Melanocyte of skin (primary cell): Measurements from ENCODE around the gene FUT7. TPM values are rescaled to one million over a fixed set of nuclear protein-coding genes. Genes with fewer than 3 reads are reported as not detected.

Experiments
- total RNA-seq, 2 donors: library from RNA; depleted of rRNA; stranded (reverse); fragments of >200 nt; gene quantifications; 2 replicates each; pipeline ENCODE4 v1.2.3, GENCODE V29; 2012

FUT7 gene, protein sequence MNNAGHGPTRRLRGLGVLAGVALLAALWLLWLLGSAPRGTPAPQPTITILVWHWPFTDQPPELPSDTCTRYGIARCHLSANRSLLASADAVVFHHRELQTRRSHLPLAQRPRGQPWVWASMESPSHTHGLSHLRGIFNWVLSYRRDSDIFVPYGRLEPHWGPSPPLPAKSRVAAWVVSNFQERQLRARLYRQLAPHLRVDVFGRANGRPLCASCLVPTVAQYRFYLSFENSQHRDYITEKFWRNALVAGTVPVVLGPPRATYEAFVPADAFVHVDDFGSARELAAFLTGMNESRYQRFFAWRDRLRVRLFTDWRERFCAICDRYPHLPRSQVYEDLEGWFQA
- not detected for total RNA-seq

DNA sequence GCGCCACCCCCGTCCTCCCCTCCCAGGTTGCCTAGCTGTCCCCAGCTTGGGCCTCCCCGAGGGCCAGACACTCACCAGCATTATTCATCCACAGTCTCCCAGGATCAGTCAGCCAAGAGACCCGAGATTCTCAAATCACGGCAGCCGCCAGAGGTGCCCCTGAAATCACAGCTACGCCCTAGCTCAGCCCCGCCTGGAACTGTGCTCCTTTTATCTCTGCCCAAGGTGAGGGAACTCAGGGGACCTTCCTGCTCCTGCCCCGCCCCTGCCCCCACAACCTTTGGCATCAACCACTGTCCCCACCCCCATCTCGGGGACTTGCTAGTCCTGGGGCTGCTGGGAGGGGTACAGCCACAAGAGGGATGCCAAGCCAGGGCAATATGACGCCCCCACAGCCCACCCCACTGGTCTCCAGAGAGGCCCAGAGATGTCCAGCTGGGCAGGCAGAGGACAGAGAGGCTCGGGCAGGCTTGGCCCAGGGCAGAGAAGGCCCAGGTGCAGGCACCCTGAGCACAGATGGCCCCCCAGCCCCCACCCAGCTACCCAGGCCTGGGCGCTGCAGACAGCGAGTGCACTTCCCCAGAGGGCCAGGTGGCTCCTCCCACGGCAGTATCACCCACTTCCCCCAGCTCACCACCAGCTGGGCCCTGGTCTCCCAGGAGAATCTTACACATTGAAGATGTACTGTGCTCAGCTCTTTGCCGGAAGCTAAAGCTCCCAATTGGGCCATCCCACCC is at the start of gene FUT7:
FUT7 (minus strand) TSS at position 185 of the 737 bp plus-strand sequence; CDS start at position 88, 97 bp downstream.

DNA sequence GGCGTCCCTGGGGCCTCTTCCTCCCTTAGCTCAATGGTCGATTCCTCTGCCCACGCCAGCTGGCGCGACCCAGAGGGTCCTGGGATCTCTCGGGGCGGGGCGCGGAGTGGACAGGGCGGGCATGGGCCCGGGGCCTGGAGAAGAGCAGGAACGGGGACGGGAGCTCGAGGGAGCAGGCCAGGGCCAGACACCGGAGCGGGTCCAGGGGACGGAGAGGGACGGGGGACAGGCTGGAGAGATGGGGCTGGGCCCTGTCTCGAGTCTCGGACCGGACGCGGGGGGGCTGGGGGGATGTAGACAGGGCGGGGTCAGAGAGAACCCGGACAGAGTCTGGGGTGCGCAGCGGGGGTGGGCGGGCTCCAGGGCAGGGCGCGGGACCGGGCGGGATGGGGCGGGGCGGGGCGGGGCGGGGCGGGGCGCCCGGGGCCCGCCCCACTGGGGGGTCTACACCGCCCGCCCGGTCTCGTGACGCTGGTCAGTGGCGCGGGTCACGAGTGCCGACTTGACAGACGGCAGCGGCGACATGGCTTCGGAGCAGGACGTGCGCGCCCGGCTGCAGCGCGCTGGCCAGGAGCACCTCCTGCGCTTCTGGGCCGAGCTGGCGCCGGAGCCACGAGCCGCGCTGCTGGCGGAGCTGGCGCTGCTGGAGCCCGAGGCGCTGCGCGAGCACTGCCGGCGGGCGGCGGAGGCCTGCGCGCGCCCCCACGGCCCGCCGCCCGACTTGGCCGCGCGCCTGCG is 45.3 kb upstream of the FUT7 start, which contains the start of gene UAP1L1:
UAP1L1 (plus strand) TSS at position 508 of the 738 bp plus-strand sequence; CDS start at position 524, 16 bp downstream.

DNA sequence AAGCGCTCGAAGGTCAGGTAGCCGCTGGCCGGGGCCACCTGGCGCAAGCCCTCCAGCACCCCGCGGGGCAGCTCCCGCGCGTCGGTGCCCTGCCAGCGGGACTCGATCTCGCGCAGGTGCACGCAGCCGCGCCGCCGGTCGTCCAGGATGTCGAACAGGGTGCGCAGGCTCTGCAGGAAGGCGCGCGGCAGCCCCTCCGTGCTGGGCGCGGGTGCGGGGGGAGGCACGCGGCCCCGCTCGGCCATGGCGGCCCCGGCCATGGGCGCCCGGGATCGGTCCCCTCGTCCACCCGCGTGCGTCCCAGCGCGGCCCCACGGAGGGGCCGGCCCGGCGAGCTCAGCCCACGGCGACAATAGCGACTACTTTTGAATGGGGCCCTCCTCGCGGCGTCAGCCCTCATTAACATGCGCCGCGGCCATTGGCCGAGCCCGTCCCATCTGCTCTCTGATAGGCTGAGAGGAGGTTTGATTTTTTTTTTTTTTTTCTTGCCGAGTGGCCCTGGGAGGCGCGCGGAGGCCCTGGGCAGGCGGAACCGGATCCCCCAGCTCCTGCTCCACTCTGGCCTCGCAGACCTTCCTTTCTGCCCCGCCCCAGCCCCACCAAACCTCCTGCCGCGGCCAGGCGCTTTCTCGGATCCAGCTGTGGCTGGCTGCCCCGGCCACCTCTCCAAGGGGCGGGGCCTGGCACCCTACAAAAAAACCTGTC is 38.5 kb upstream of the FUT7 start, which contains the start of gene SAPCD2:
SAPCD2 (minus strand) TSS at position 357 of the 705 bp plus-strand sequence; CDS start at position 260, 97 bp downstream.

DNA sequence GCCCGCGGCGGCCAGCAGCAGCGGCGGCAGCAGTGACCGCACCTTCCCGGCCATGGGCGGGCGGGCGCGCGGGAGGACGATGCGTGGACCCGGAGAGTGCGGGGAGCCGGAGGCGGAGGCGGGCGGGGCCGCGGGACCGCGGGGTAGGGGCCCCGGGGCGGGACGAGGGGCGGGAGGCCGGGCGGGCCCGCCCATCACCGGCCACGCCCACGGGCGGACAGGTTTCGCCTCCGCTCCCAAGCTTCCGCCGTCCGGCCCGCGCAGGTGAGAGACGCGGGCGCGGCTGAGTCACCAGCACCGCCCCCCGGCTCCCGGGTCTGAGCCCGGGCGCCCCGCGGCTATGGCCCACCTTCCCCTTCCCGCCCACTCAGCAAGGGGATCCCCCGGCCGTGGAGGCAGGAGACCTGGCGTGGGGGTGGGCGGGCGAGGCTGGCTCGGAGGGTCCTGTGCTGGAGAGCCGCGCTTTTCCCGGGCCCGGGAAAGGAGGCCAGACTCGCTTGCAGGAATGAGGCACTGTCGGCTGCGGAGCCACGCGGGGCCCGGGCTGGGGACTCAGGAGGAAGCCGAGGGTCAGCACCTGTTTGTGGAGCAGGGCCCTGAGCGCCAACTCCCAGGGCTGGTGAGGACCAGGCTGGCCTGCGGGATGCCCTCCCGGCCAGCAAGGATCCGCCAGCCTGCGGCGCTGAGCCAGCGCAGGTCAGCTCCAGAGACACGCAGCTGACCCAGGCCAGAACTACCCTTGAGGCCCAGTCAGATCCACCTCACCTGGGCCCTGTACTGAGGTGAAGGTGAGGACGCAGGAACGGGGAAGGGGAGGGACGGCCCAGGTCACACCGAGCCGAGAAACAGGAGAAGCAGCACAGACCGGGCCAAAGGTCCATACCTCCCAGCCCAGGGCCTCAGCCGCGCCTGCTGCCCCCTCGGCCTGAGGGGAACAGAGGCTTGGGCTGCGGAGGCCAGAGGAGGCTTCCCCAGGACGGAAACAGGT is 22.4 kb upstream of the FUT7 start, which contains the start of gene ENTPD2:
ENTPD2 (minus strand) TSS at position 118 of the 988 bp plus-strand sequence; CDS start at position 54, 64 bp downstream.

DNA sequence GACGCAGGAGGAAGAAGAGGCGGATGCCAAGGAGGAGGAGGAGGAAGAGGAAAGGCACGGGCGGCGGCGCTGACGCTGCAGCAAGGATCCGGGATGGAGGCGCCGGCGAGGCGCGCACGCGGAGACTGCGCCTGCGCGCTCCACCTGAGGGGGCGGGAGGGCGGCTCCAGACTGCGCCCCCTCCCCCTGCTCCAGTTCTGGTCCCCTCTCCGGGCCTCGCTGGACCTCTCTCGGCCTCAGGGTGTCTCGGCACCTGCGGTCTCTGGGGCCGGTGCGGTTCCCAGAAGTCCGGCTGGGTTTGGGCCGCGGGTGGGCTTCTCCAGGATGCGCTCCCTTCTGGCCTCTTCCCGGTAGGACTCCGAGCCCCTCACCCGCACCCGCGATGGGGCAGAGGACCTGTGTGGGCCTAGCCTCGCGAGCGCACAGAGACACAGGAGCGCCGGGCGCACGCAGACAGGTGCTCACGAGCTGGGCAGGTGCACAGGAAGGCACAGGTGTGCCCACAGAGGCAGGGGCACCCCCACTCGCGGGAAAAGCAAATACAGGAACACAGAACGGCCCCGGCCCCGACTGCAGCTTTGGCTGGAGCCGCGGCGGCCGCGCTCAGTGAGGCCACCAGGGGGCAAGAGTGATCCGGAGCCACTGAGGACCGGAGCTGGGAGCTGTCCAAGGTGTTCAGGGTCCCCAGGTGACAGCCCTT is 14.3 kb upstream of the FUT7 start, which contains the start of gene NPDC1:
NPDC1 (minus strand) TSS at position 90 of the 700 bp plus-strand sequence. CDS start 188 bp downstream, outside the sequence.

DNA sequence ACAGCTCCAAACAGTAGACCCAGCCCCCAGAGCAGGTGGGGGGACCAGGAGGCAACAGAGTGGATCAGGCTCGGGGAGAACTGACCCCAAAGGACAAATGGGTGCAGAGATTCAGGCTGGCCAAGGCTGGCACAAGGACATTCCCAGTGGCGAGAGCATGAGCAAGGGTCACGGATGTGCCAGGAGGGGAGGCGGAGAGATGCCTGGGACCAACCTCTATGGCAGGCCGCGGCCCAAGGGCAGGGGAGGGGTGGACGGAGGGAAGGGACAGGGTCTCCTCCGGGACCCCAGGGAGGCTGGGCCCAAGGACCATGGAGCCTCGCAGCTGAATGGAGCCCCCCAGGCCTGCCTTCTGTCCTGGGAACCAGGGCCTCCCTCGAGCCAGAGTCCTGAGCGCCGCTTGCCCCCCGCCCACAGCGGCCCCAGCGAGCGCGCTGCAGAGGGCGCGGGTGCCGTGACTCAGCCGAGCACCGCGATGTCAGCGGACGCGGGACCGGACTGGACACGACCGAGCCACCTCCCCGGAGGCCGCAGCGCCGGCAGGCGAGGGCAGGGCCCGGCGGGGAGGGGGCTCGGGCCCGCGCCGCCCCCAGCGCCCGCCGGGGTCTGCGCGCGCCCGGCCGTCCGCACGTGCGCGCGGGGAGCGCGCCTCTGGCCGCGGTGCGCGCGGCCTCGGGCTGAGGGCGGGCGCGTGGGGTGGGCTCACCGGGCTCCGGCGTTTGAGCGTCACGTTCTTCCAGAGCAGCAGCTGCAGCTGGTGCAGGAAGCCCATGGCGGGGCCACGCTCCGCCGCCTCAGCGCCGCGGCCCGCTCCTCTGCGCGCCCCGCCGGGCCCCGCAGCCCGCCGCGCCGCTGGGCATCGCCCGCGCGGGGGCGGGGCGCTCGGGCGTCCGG is 4.3 kb downstream of the FUT7 start, which contains the start of gene ABCA2:
ABCA2 (minus strand) TSS at position 869 of the 894 bp plus-strand sequence; CDS start at position 772, 97 bp downstream.

DNA sequence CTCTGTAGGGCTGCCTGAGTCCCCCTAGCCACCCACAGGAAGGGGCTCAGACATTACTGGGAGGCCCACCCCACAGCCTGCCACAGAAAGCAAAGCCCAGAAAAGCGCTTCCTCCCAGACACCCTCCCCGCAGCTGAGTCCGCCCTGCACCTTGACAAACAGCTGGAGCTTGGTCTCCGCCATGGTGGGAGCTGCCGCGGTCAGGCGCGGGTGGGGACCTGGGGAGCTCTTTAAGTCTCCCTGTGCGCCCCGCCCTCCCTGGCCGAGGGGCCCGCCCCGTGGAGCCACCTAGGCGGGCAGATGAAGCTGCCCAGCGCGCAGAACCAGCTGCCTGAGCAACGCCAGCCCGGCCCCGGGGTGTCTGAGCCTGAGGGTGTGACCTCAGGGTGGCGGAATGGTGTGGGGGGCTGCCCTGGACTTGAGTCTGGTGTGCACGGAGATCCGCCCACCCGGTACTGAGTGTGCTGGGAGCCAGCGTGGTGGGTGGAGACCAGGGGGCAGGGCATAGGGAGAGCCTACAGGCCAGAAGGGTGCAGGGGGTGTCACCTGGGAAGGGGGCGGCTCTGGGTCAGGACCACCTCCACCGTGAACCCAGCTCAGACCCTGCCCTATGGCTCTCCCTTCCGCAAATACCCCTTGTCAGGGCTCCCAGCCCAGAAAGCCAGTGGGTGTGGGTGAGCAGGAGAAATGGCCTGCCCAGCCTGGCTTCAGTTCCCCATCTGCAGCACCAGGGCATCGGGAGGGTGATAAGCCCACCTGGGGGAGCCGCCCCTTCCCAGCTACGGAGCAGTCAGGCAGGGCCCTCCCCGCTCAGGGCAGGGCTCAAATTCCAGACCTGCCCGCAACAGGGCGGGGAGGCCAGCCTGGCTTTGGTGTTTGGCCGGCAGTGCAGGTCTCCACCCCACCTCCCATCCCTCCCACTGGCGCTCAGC is 35.3 kb downstream of the FUT7 start, which contains the start of gene CLIC3:
CLIC3 (minus strand) TSS at position 208 of the 932 bp plus-strand sequence; CDS start at position 183, 25 bp downstream.

DNA sequence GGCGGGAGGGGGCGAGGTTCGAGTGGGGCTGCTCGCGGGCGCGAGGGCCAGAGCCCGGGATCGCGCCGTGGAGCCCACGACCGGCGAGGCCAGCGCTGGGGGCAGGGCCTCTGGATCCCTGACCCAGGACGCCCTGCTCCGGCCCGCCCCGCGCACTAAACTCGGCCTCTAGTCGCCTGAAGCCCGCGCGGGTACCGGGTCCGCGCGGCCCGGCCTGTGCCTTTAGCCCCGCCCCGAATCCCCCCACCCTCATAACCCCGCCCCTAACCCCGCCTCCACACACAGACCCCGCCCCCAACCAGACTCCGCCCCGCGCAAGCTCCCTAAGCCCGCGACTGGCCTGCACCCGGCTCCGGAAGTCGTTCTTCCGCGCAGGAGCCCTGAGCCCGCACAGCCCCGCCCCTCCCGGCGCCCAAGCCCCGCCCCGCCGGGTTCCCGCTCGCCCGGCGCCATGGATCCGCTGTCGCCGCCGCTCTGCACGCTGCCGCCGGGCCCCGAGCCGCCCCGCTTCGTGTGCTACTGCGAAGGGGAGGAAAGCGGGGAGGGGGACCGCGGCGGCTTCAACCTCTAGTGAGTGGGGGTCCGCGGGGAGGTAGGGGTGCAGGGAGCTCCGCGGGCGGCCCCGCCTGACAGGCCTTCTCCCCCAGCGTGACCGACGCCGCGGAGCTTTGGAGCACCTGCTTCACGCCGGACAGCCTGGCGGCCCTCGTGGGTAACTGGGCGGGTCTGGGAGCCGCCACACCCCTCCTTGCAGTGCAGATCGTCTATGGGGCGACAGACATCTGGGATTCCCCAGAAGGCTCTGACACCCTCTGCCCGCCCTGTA is 39.7 kb downstream of the FUT7 start, which contains the start of gene PAXX:
PAXX (plus strand) TSS at position 430 of the 826 bp plus-strand sequence; CDS start at position 452, 22 bp downstream.

DNA sequence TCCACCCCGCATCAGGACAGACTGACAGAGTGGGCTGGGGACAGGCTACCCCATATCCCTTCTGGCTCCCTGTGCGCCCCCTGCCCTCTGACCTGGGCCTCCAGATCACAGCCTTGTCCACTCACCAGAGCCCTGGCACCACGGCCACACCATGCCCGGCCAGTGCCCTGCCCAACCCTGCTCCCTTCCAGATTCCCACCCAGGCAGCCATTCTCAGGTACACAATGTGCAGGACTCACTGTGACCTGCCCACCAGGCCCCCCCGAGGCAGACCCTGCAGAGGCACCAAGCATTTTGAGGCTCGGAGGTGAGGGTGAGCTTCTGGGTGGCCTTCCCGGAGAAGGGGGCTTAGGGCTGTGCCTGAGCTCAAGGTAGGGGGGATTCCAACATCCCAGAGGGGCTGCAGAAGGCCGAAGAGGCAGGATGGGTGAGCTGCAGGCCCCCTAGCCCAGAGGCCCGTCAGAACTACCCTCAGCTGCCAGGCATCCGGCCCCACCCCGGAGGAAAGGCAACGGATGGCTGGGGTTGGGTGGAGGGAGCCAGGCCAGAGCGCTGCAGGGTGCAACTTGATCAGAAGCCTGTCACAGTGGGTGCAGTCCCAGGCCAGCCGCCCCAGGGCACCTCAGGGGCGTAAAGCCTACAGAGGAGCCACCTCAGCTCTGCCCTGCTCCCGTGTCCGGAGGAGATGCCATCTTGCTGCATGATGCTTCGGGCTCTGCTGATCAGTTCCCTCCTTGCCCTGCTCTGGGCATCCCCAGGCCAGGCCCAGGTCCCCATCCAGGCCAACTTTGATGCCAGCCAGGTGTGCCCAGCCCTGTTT is 49.4 kb downstream of the FUT7 start, which contains the start of gene LCNL1:
LCNL1 (plus strand) TSS at position 762 of the 820 bp plus-strand sequence. CDS start 594 bp downstream, outside the sequence.

Other genes with a start within 250 kb of the FUT7 start
- gene TMEM141, start 240.7 kb downstream of the FUT7 start, total RNA-seq = 10 to 100 TPM; 42.3 to 55.4 TPM
- under 1 TPM; 0.67 to 0.69 TPM for gene CCDC183, start 235.8 kb downstream of the FUT7 start, total RNA-seq
- gene RABL6, start 224.1 kb downstream of the FUT7 start, total RNA-seq = 100 to 1,000 TPM in 1 of 2 donors, 10 to 100 TPM in 1; 84.3 to 100 TPM
- gene AJM1, start 189.6 kb downstream of the FUT7 start, total RNA-seq = under 1 TPM; 0.33 to 0.34 TPM
- 10 to 100 TPM; 40.0 to 51.6 TPM for gene PHPT1, start 182.7 kb downstream of the FUT7 start, total RNA-seq
- under 1 TPM; 0.67 to 0.69 TPM for gene MAMDC4, start 179.7 kb downstream of the FUT7 start, total RNA-seq
- gene EDF1, start 165.8 kb downstream of the FUT7 start, total RNA-seq = 100 to 1,000 TPM; 181 to 217 TPM
- gene TRAF2, start 145.6 kb downstream of the FUT7 start, total RNA-seq = 10 to 100 TPM; 18.9 to 27.3 TPM
- gene FBXW5, start 87.3 kb downstream of the FUT7 start, total RNA-seq = 100 to 1,000 TPM; 140 to 142 TPM
- under 1 TPM in 1 of 2 donors, not detected in 1; under 0.01 TPM for gene C8G, start 86.8 kb downstream of the FUT7 start, total RNA-seq
- gene LCN12, start 79.8 kb downstream of the FUT7 start, total RNA-seq = not detected
- gene PTGDS, start 54.6 kb downstream of the FUT7 start, total RNA-seq = not detected
- gene LCNL1, start 49.1 kb downstream of the FUT7 start, total RNA-seq = not detected
- gene PAXX, start 39.7 kb downstream of the FUT7 start, total RNA-seq = 10 to 100 TPM; 15.1 to 20.6 TPM
- not detected for gene CLIC3, start 35.5 kb downstream of the FUT7 start, total RNA-seq
- 10 to 100 TPM in 1 of 2 donors, 1 to 10 TPM in 1; 6.0 to 15.5 TPM for gene ABCA2, start 3.9 kb downstream of the FUT7 start, total RNA-seq
- 1 to 10 TPM; 4.8 to 5.7 TPM for gene NPDC1, start 14.1 kb upstream of the FUT7 start, total RNA-seq
- gene ENTPD2, start 22.0 kb upstream of the FUT7 start, total RNA-seq = not detected
- 10 to 100 TPM in 1 of 2 donors, 1 to 10 TPM in 1; 5.5 to 12.0 TPM for gene SAPCD2, start 38.5 kb upstream of the FUT7 start, total RNA-seq
- gene UAP1L1, start 45.4 kb upstream of the FUT7 start, total RNA-seq = 10 to 100 TPM; 27.0 to 34.4 TPM
- 10 to 100 TPM; 44.3 to 55.7 TPM for gene MAN1B1, start 54.9 kb upstream of the FUT7 start, total RNA-seq
- gene DPP7, start 82.6 kb upstream of the FUT7 start, total RNA-seq = 100 to 1,000 TPM in 1 of 2 donors, 10 to 100 TPM in 1; 90.9 to 110 TPM
- gene GRIN1, start 107.1 kb upstream of the FUT7 start, total RNA-seq = not detected
- gene LRRC26, start 138.0 kb upstream of the FUT7 start, total RNA-seq = not detected
- not detected for gene TMEM210, start 140.0 kb upstream of the FUT7 start, total RNA-seq
- gene ANAPC2, start 156.5 kb upstream of the FUT7 start, total RNA-seq = 10 to 100 TPM; 20.6 to 25.6 TPM
- gene SSNA1, start 156.6 kb upstream of the FUT7 start, total RNA-seq = 100 to 1,000 TPM in 1 of 2 donors, 10 to 100 TPM in 1; 70.2 to 109 TPM
- 10 to 100 TPM in 1 of 2 donors, 1 to 10 TPM in 1; 7.7 to 12.7 TPM for gene TPRN, start 168.7 kb upstream of the FUT7 start, total RNA-seq
- gene TMEM203, start 173.6 kb upstream of the FUT7 start, total RNA-seq = 10 to 100 TPM; 34.1 to 43.6 TPM
- gene NDOR1, start 173.6 kb upstream of the FUT7 start, total RNA-seq = 10 to 100 TPM; 12.4 to 16.0 TPM
- not detected for gene RNF208, start 190.2 kb upstream of the FUT7 start, total RNA-seq
- under 1 TPM; 0.67 to 0.69 TPM for gene CYSRT1, start 193.1 kb upstream of the FUT7 start, total RNA-seq
- under 1 TPM in 1 of 2 donors, not detected in 1; under 0.01 TPM for gene RNF224, start 195.4 kb upstream of the FUT7 start, total RNA-seq
- not detected for gene SLC34A3, start 198.8 kb upstream of the FUT7 start, total RNA-seq
- 100 to 1,000 TPM; 123 to 528 TPM for gene TUBB4B, start 209.2 kb upstream of the FUT7 start, total RNA-seq
- gene STPG3, start 219.2 kb upstream of the FUT7 start, total RNA-seq = not detected
- gene NELFB, start 223.2 kb upstream of the FUT7 start, total RNA-seq = 10 to 100 TPM; 42.3 to 56.9 TPM
- 10 to 100 TPM in 1 of 2 donors, 1 to 10 TPM in 1; 1.7 to 11.3 TPM for gene TOR4A, start 245.6 kb upstream of the FUT7 start, total RNA-seq